Stimulated activated CD4-positive, alpha-beta T cell treated with anti-CD3 and anti-CD28 coated beads, Interleukin-2, amount 100 ng/mL, for 4 hours (primary cell): Measurements from ENCODE around the gene IGFN1.
"Not testable (repeated sequence)": the region's sequence is repeated elsewhere in the genome, so short reads cannot be mapped to it uniquely, and the experiment has no call there.

Experiments
- DNase-seq: peaks from one replicate; pipeline ENCODE4 v3.0.0-alpha.2; 2020; ENCODE audit warnings: low read depth

IGFN1 gene

GRCh38 chr1:201250326-201251011 is 59.8 kb downstream of the IGFN1 start:
- DNase-seq: no peak

- no peak for DNase-seq
These were observed 60.8 kb downstream of the IGFN1 start for GRCh38 chr1:201251411-201251810.

GRCh38 chr1:201251851-201252430 is 61.3 kb downstream of the IGFN1 start:
- no peak for DNase-seq

- DNase-seq: no peak
These were observed 62.3 kb downstream of the IGFN1 start for GRCh38 chr1:201252944-201253371.

- no peak for DNase-seq
These were observed 62.8 kb downstream of the IGFN1 start for GRCh38 chr1:201253411-201253810.

- DNase-seq: no peak
These were observed 63.4 kb downstream of the IGFN1 start for GRCh38 chr1:201253906-201254624.

DNA sequence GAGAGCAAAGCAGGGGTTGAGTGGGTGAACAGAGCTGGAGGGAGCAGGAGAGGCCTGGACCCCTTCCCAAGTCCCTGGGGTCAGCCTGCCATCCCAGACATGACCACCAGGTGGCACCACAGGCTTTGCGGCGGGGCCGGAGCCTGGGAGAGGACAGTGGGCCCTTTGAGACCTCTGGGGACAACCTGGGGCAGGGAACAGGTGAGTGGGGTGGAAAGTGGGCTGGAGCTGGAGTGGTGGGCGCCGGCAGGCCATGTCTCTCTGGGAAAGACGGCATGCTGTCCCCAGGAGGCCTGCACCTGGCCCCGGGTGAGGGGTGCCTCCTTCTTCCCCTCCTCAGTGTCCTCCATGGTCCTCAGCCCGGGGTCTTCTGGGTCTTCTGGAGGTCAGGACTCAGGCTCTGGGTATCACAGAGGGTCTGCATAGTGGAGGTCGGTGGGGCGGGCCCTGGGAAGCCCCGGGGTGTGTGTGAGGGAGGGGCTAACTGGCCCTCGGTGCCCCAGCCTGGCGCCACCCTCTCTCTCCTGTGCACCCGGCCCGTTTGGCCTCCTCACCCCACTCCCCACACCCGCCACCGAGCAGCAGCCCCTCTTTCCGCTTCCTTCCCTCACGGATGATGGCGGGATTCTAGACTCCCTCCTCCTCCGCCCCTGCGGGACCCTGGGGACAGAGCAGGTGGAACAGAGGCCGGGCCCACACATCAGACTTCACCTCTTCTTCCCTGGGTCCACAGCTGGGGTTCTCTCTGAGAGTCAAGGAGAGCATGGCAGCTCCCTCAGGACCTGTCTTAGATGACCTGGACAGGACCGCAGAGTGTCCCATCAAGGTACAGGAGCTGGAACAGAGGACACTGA is 64.2 kb downstream of the IGFN1 start:
- peak; percentile 13 for DNase-seq

DNA sequence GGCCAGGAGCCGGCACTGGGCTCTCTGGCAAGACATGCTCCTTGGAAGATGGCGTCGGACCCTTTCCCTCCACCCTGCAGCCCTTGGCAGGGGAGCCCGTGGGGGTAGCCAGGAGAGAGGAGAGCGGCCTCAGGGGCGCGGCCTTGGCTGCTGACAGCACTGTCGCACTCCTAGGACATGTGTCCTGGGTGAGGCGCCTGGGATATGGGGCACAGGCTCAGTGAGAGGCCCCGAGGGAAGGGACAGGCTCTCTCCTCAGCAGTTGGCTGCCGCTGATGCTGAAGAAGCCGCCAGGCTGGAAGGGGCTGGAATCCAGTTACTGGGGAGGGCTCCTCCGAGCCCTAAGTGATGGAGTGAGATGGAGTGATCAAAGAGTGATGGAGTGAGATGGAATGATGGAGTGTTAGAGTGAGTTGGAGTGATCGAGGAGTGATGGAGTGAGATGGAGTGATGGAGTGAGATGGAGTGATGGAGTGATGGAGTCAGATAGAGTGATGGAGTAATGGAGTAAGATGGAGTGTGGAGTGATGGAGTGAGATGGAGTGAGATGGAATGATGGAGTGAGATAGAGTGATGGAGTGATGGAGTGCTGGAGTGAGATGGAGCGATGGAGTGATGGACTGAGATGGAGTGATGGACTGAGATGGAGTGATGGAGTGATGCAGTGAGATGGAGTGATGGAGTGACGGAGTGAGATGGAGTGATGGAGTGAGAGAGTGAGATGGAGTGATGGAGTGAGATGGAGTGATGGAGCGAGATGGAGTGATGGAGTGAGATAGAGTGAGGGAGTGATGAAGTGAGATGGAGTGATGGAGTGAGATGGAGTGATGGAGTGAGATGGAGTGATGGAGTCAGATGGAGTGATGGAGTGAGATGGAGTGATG is 65.1 kb downstream of the IGFN1 start:
- no peak for DNase-seq

DNA sequence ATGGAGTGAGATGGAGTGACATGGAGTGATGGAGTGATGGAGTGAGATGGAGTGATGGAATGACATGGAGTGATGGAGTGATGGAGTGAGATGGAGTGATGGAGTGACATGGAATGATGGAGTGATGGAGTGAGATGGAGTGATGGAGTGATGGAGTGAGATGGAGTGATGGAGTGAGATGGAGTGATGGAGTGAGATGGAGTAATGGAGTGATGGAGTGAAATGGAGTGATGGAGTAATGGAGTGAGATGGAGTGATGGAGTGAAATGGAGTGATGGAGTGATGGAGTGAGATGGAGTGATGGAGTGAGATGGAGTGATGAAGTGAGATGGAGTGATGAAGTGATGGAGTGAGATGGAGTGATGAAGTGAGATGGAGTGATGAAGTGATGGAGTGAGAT is 67.5 kb downstream of the IGFN1 start:
- not testable (repeated sequence) for DNase-seq

GRCh38 chr1:201258763-201259230 is 68.2 kb downstream of the IGFN1 start:
- no peak for DNase-seq

- DNase-seq: no peak
These were observed 69.0 kb downstream of the IGFN1 start for GRCh38 chr1:201259476-201260235.

GRCh38 chr1:201260236-201260590 is 69.6 kb downstream of the IGFN1 start:
- no peak for DNase-seq

DNA sequence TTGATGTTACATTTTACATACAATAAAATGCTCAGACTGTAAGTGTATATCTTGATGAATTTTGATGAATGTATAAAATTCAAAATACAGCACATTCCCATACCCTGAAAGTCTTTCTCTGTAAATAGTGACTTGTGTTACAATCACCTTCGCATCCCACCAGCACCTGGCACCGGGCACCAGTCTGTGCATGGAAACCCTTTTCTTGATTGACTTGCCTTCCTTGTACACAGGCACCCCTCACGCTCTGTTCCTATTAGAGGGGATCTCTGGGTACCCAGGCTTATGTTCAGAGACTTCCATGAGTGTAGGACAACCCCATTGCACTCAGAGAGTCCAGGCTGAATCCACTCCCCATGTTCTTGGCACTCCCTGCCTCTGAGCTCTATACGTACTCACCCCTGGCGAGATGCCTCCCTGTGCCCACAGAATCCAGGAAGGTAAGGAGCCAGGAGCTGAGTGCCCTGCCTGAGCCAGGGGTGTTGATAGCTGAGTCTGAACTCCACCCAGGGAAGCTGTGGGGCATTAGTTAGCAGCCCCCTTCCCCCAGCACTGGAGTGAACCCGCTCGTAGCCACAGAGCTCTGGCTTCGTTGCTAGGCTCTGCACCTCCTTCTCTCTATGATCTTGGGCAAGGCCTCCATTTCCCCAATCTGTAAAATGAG is 70.2 kb downstream of the IGFN1 start:
- no peak for DNase-seq

- no peak for DNase-seq
These were observed 71.3 kb downstream of the IGFN1 start for GRCh38 chr1:201261771-201262547.

- DNase-seq: no peak
These were observed 72.5 kb downstream of the IGFN1 start for GRCh38 chr1:201262963-201263608.

- DNase-seq: no peak
These were observed 73.4 kb downstream of the IGFN1 start for GRCh38 chr1:201264072-201264471.

DNA sequence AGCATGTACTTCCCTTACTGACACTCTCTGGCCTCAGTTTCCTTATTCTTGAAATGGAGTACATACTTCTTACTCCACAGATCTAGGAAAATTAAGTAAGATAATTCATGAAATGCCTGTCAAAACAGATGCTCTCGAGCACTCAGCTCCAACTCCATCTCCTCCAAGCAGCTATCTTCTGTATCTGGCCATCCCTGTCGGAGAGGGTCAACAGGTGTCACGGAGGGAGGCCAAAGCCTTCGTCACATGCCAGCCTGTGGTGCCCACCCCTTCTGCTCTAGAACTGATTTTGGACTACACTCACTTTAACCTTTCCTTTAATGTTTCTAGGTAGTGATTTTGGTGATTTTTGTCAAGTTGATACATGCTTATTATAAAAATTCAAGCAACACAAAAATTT is 73.9 kb downstream of the IGFN1 start:
- DNase-seq: no peak

DNA sequence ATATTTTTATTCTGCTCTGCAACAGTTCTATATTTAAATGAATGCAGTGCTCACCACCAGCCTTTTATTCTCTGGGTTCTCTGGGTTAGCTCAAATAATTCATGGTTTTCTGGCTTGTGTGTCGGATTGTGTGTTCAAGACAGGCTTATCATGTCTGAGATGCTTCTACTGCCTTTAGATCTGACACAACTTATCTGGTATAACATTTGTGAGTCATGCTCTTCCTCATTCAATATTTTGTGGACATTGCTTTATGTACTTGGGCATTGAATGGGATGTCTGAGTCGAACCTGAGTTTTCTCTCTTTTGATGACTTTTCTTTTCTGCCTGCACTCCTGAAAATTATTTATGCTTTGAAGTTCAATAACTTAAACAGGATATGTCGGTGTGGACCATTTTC is 75.1 kb downstream of the IGFN1 start:
- no peak for DNase-seq

DNA sequence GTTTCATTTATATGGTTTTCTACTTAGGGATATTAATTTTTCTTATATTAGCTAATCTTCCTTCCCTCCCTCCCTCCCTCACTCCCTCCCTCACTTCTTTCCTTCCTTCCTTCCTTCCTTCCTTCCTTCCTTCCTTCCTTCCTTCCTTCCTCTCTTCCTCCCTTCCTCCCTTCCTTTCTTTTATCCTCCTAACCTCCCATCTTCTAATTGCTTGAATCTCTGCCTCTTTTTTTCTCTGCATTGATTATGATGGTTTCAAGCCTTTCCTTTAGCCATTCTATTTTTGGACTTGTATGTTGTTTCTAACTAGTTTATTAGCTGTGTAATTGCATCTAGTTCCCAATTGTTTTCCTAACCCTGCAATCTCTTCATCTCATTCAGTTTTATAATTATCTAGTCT is 75.7 kb downstream of the IGFN1 start:
- DNase-seq: no peak
